HepG2 (cell line): ENCODE results near the gene ARMH3. TPM values are rescaled to one million over a fixed set of nuclear protein-coding genes. Genes with fewer than 3 reads are reported as not detected.

ENCODE experiments used
- ATAC-seq: fragments of 200-7000 bp; cut with Tn5 transposase; 3 replicates; pipeline ENCODE4 v1.9.1; 2020; ENCODE audit warnings: mild to moderate bottlenecking, moderate library complexity
- BruUV-seq: library from RNA; stranded (reverse); fragments of 400-500 nt; replicated peaks from 2 replicates; lab custom pipeline; 2021; lab: Mats Ljungman, UMichigan
- CTCF ChIA-PET: fragments of 300-600 bp; formaldehyde crosslinking; extraction: SDS; loops from one replicate; lab custom pipeline; 2021; ENCODE audit warnings: low total read pairs, inconsistent platforms, low intra/inter-chr PET ratio; lab: Yijun Ruan, JAX
- POLR2A ChIA-PET: fragments of 350-600 bp; sonication (Branson Sonifier 250); formaldehyde crosslinking; loops from one replicate; lab custom pipeline; 2020; ENCODE audit warnings: antibody characterized with exemption, inconsistent platforms; lab: Yijun Ruan, JAX
- DNase-seq: peaks from one replicate; pipeline ENCODE4 v3.0.0-alpha.2; 2015; ENCODE audit warnings: low spot score
- FAIRE-seq: peaks from 3 replicates; lab custom pipeline; 2011; peaks lifted over from hg19 to GRCh38; lab: Jason Lieb, UNC
- H2AFZ ChIP-seq: one replicate; pipeline ENCODE4 v1.6.1; 2011; ENCODE audit warnings: low read length, inconsistent platforms
- H3K27ac ChIP-seq: fragments of 300-600 bp; 3 replicates; pipeline ENCODE4 v1.8.0; 2011; ENCODE audit warnings: mixed run types, mild to moderate bottlenecking, mixed read lengths, low read length, inconsistent platforms; ENCODE audit not compliant: insufficient read depth; ENCODE audit errors: extremely low read length
- H3K27me3 ChIP-seq, 2 experiments: fragments of 200-600 bp in 1 of 2; 2 replicates in 1 of 2; 3 replicates in 1 of 2; pipeline versions ENCODE4 v1.6.0 to v1.8.0; 2011; ENCODE audit warnings: low read length in 2 of 2, mild to moderate bottlenecking in 2 of 2, moderate library complexity in 2 of 2, inconsistent platforms in 1 of 2; ENCODE audit not compliant: insufficient read depth in 2 of 2, control insufficient read depth in 1 of 2
- H3K36me3 ChIP-seq, 2 experiments: fragments of 200-600 bp in 1 of 2; replicated peaks in 1 of 2; 2 replicates in 1 of 2; 3 replicates in 1 of 2; pipeline versions ENCODE4 v1.5.1 to v1.8.0; 2011; ENCODE audit warnings: low read length in 2 of 2, inconsistent platforms in 1 of 2; ENCODE audit not compliant: insufficient read depth in 2 of 2, control insufficient read depth in 1 of 2
- H3K4me1 ChIP-seq: 2 replicates; pipeline ENCODE4 v1.5.1; 2012; ENCODE audit warnings: low read length, inconsistent platforms; ENCODE audit not compliant: insufficient read depth
- H3K4me2 ChIP-seq: 2 replicates; pipeline ENCODE4 v1.6.0; 2011; ENCODE audit warnings: low read depth, low read length, inconsistent platforms
- H3K4me3 ChIP-seq, 3 experiments: fragments of 200-600 bp in 1 of 3; sonication (generic), shearing (Covaris generic) in 1 of 3; replicated peaks in 1 of 3; 2 replicates each; pipeline ENCODE4 v1.5.1; 2011 to 2016; ENCODE audit warnings: low read length in 3 of 3, inconsistent platforms in 2 of 3, low read depth in 2 of 3, mild to moderate bottlenecking in 2 of 3, control low read depth in 1 of 3, mixed read lengths in 1 of 3; ENCODE audit not compliant: insufficient read depth in 1 of 3
- H3K79me2 ChIP-seq: one replicate; pipeline ENCODE4 v1.6.1; 2011; ENCODE audit warnings: low read length, inconsistent platforms; ENCODE audit not compliant: insufficient read depth
- H3K9ac ChIP-seq: 2 replicates; pipeline ENCODE4 v1.6.0; 2011; ENCODE audit warnings: mild to moderate bottlenecking, low read depth, low read length, inconsistent platforms; ENCODE audit not compliant: insufficient read depth
- H3K9me3 ChIP-seq: 2 replicates; pipeline ENCODE4 v1.5.1; 2012; ENCODE audit warnings: mild to moderate bottlenecking, low read length
- H4K20me1 ChIP-seq: 2 replicates; pipeline ENCODE4 v1.6.0; 2011; ENCODE audit warnings: inconsistent platforms, mild to moderate bottlenecking, low read length, moderate library complexity; ENCODE audit not compliant: insufficient read depth
- CBX5 ChIP-seq: sonication (generic); formaldehyde crosslinking; IDR thresholded peaks from 2 replicates; pipeline ENCODE4 v1.4.0; 2020; ENCODE audit warnings: missing genetic modification reagents, borderline replicate concordance
- CREM ChIP-seq, 2 experiments: sonication (generic) in 1 of 2; formaldehyde crosslinking in 1 of 2; IDR thresholded peaks; 2 replicates each; pipeline versions ENCODE4 v1.4.0 to v1.6.1; 2016 to 2020; ENCODE audit warnings: antibody characterized with exemption in 1 of 2, mild to moderate bottlenecking in 1 of 2, missing genetic modification reagents in 1 of 2
- EP300 ChIP-seq, 3 experiments: sonication (generic) in 1 of 3; formaldehyde crosslinking in 1 of 3; IDR thresholded peaks; 2 replicates each; pipeline versions ENCODE4 v1.5.1 to v1.6.1; 2011 to 2020; ENCODE audit warnings: low read depth in 2 of 3, low read length in 2 of 3, borderline replicate concordance in 1 of 3, improper control_type of control experiment in 1 of 3, mild to moderate bottlenecking in 1 of 3, missing genetic modification reagents in 1 of 3, moderate library complexity in 1 of 3
- HOXD1 ChIP-seq: sonication (generic); formaldehyde crosslinking; IDR thresholded peaks from 2 replicates; pipeline ENCODE4 v1.5.0; 2020; ENCODE audit warnings: missing genetic modification reagents
- JUNB ChIP-seq: sonication (generic); formaldehyde crosslinking; IDR thresholded peaks from 2 replicates; pipeline ENCODE4 v1.8.0; 2022; ENCODE audit warnings: missing genetic modification reagents, mild to moderate bottlenecking, borderline replicate concordance
- NBN ChIP-seq: fragments of 450-650 bp; conservative IDR thresholded peaks from 2 replicates; pipeline ENCODE4 v1.6.1; 2017
- NFE2L2 ChIP-seq: fragments of 150-350 bp; IDR thresholded peaks from 2 replicates; pipeline ENCODE4 v1.6.1; 2014; ENCODE audit warnings: low read length
- PITX1 ChIP-seq: sonication (generic); formaldehyde crosslinking; IDR thresholded peaks from 2 replicates; pipeline ENCODE4 v1.5.1; 2020; ENCODE audit warnings: mild to moderate bottlenecking, missing genetic modification reagents
- ZBTB20 ChIP-seq: sonication (generic); formaldehyde crosslinking; IDR thresholded peaks from 2 replicates; pipeline ENCODE4 v1.8.1; 2023; ENCODE audit warnings: missing genetic modification reagents, low read depth, mild to moderate bottlenecking, borderline replicate concordance
- ZKSCAN8 ChIP-seq: IDR thresholded peaks from 2 replicates; pipeline ENCODE4 v1.6.1; 2016; ENCODE audit warnings: borderline replicate concordance, missing genetic modification reagents, missing compliant biosample characterization
- ZNF10 ChIP-seq: sonication (generic); formaldehyde crosslinking; IDR thresholded peaks from 2 replicates; pipeline ENCODE4 v1.4.0; 2020; ENCODE audit warnings: mild to moderate bottlenecking, low read depth, missing genetic modification reagents, borderline replicate concordance
- ZNF234 ChIP-seq: sonication (generic); formaldehyde crosslinking; conservative IDR thresholded peaks from 2 replicates; pipeline ENCODE4 v1.5.1; 2020; ENCODE audit warnings: mild to moderate bottlenecking, missing genetic modification reagents
- ZNF883 ChIP-seq: sonication (generic); formaldehyde crosslinking; IDR thresholded peaks from 2 replicates; pipeline ENCODE4 v1.5.1; 2020; ENCODE audit warnings: mild to moderate bottlenecking, missing genetic modification reagents; ENCODE audit errors: not compliant biosample characterization
- WGBS: methylation state at CpG from one replicate; pipeline ENCODE4 v1.1.6; 2017; ENCODE audit warnings: low lambda C conversion rate; 5-methylcytosine and 5-hydroxymethylcytosine counted together
- in situ Hi-C: cut with HindIII; loops from 2 replicates; pipeline ENCODE4 v1.10.0; 2017; ENCODE audit warnings: low pct_unique_long_range_greater_than_20kb; ENCODE audit not compliant: extremely low pct_ligation_motif_present
- intact Hi-C: fragments of 100-400 bp; cut with micrococcal nuclease; formaldehyde crosslinking; loops from one replicate; pipeline ENCODE4 v1.10.0; 2022; ENCODE audit not compliant: unreplicated experiment
- polyA plus RNA-seq, 8 experiments: library from polyadenylated mRNA; depleted of rRNA in 3 of 8; stranded (reverse) in 7 of 8; unstranded in 1 of 8; fragments of >200 nt; fragmentation: Illumina TruSeq in 4 of 8; extraction: Trizol in 4 of 8; gene quantifications; 2 replicates each; pipeline versions ENCODE4 v1.2.1 to v1.2.3, GENCODE V29; 2011 to 2016; ENCODE audit warnings: low read depth in 4 of 8, missing spikeins in 1 of 8, mixed read lengths in 1 of 8; ENCODE audit not compliant: insufficient read depth in 1 of 8
- total RNA-seq, 5 experiments: library from RNA; depleted of rRNA; stranded (reverse); fragments of >200 nt; fragmentation: Illumina TruSeq; extraction: Trizol; gene quantifications; 2 replicates each; pipeline ENCODE4 v1.2.3, GENCODE V29; 2016; ENCODE audit warnings: low read depth in 1 of 5
- TF ChIP-seq, protein P1 (sequence below): IDR thresholded peaks from 2 replicates; pipeline ENCODE4 v1.6.1; 2012; ENCODE audit warnings: low read depth, low read length, improper control_type of control experiment
- TF ChIP-seq, protein P2 (sequence below): IDR thresholded peaks from 2 replicates; pipeline ENCODE4 v1.6.1; 2016; ENCODE audit warnings: low read depth, borderline replicate concordance
- TF ChIP-seq, protein P3 (sequence below): IDR thresholded peaks from 2 replicates; pipeline ENCODE4 v1.6.1; 2012; ENCODE audit warnings: low read length, improper control_type of control experiment
- TF ChIP-seq, protein P4 (sequence below): sonication (generic); formaldehyde crosslinking; IDR thresholded peaks from 2 replicates; pipeline ENCODE4 v1.8.0; 2022; ENCODE audit warnings: mild to moderate bottlenecking, missing genetic modification reagents, borderline replicate concordance

ARMH3 gene
- total and polyA plus RNA-seq, 2 of the 13 experiments (the other 11 are each of a cell fraction or from before 2014, with no cell fraction given): 8.4 to 16.9 TPM

DNA sequence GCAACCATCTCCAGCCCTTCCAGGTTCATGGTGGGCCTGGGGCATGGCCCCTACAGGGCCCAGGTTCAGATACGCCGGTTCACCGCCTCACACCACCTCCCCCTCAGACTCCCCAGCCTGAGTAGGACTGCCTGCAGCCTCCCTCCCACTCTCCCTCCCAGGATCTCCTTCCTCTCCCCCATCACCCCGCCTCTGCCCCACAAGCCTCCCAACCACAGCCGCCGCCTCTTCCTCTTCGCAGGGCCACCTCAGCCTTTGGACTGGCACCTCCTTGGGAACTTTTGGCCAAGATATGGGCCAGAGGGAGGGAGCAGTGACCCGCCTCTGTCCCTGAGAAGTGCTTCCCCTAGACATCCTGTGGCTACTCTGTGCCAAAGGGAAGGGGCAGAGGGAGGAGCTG, 221.6 kb downstream of the ARMH3 start (continued):
- no peak for TF ChIP-seq CREM (IDR thresholded peaks at IDR 0.05)
- TF ChIP-seq CREM (CRISPR knock-in tag; IDR thresholded peaks at IDR 0.05): no peak
- no peak for TF ChIP-seq EP300 (IDR thresholded peaks at IDR 0.05; ENCODE audit: low read depth in 2 of 2, low read length in 2 of 2)
- TF ChIP-seq EP300 (CRISPR knock-in tag; IDR thresholded peaks at IDR 0.05; ENCODE audit: borderline replicate concordance): no peak
- TF ChIP-seq, protein P1, sequence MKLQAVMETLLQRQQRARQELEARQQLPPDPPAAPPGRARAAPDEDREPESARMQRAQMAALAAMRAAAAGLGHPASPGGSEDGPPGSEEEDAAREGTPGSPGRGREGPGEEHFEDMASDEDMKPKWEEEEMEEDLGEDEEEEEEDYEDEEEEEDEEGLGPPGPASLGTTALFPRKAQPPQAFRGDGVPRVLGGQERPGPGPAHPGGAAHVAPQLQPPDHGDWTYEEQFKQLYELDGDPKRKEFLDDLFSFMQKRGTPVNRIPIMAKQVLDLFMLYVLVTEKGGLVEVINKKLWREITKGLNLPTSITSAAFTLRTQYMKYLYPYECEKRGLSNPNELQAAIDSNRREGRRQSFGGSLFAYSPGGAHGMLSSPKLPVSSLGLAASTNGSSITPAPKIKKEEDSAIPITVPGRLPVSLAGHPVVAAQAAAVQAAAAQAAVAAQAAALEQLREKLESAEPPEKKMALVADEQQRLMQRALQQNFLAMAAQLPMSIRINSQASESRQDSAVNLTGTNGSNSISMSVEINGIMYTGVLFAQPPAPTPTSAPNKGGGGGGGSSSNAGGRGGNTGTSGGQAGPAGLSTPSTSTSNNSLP: no peak
- no peak for TF ChIP-seq CBX5 (CRISPR knock-in tag)
- no peak for TF ChIP-seq ZNF234
- TF ChIP-seq, protein P2, sequence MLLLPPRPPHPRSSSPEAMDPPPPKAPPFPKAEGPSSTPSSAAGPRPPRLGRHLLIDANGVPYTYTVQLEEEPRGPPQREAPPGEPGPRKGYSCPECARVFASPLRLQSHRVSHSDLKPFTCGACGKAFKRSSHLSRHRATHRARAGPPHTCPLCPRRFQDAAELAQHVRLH (CRISPR knock-in tag): no peak
- TF ChIP-seq, all 625 proteins: peak for 0

DNA sequence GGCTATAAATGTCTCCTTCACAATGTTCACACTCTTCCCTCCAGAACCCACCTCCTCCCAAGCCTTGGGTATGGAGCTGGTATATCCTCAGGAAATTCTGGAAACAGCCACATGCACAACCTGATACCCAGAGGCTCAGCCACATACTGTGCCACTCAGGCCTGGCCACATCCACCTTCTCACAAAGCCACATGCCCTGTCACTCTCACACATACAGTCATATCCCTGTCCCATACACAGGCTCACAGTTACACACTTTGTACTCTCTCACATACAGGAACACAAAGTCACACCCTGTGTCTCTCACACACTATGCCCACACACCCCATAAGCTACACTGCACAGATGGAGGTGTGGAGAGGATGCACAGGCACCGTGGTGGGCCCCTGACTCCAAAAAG, 222.5 kb downstream of the ARMH3 start:
- Histone ChIP-seq H2AFZ (no peak overlapping the region), H3K9ac (no peak overlapping the region), H3K27ac (no peak overlapping the region), H3K27me3 (no peaks in the 10 kb centered on the region), H3K4me1 (peaks cover 9% of the 10 kb centered on the region), H3K4me2 (no peak overlapping the region), H3K79me2 (no peaks in the 10 kb centered on the region), H4K20me1 (0 out of 2 replicates have a peak, but pooled peaks cover 2% of the 10 kb centered on the region), H3K9me3 (no peaks in the 10 kb centered on the region), H3K36me3 (0 out of 5 replicates have a peak, but pooled peaks cover 0 to 1% of the 10 kb centered on the region in 2 experiments), H3K4me3 (no peak overlapping the region)
- ATAC-seq (no peak), DNase-seq (no peak), FAIRE-seq (no peak)
- POLR2A ChIA-PET: no interaction called here
- 86% methylated on average over 1 of the region's 1 CpG for WGBS
- CTCF ChIA-PET: no interaction called here
- intact Hi-C loops (no loop called here), in situ Hi-C loops (no loop called here)
- no TSS peak for BruUV-seq
- TF ChIP-seq ZNF10 (CRISPR knock-in tag) (no peak), ZKSCAN8 (no peak), NFE2L2 (no peak), ZBTB20 (no peak), JUNB (CRISPR knock-in tag) (no peak), NBN (no peak), ZNF883 (CRISPR knock-in tag) (no peak), PITX1 (no peak), HOXD1 (CRISPR knock-in tag) (no peak)
- TF ChIP-seq, protein P3, sequence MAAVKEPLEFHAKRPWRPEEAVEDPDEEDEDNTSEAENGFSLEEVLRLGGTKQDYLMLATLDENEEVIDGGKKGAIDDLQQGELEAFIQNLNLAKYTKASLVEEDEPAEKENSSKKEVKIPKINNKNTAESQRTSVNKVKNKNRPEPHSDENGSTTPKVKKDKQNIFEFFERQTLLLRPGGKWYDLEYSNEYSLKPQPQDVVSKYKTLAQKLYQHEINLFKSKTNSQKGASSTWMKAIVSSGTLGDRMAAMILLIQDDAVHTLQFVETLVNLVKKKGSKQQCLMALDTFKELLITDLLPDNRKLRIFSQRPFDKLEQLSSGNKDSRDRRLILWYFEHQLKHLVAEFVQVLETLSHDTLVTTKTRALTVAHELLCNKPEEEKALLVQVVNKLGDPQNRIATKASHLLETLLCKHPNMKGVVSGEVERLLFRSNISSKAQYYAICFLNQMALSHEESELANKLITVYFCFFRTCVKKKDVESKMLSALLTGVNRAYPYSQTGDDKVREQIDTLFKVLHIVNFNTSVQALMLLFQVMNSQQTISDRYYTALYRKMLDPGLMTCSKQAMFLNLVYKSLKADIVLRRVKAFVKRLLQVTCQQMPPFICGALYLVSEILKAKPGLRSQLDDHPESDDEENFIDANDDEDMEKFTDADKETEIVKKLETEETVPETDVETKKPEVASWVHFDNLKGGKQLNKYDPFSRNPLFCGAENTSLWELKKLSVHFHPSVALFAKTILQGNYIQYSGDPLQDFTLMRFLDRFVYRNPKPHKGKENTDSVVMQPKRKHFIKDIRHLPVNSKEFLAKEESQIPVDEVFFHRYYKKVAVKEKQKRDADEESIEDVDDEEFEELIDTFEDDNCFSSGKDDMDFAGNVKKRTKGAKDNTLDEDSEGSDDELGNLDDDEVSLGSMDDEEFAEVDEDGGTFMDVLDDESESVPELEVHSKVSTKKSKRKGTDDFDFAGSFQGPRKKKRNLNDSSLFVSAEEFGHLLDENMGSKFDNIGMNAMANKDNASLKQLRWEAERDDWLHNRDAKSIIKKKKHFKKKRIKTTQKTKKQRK: no peak
- TF ChIP-seq, protein P4, sequence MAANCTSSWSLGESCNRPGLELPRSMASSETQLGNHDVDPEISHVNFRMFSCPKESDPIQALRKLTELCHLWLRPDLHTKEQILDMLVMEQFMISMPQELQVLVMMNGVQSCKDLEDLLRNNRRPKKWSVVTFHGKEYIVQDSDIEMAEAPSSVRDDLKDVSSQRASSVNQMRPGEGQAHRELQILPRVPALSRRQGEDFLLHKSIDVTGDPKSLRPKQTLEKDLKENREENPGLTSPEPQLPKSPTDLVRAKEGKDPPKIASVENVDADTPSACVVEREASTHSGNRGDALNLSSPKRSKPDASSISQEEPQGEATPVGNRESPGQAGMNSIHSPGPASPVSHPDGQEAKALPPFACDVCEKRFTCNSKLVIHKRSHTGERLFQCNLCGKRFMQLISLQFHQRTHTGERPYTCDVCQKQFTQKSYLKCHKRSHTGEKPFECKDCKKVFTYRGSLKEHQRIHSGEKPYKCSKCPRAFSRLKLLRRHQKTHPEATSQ (CRISPR knock-in tag): no peak
